ENCODE data around the gene LRRC26.
A peak's percentile ranks its signal among the peaks of the same experiment; 100 is the strongest.

Gene LRRC26

GRCh38 chr9:137198902-137199283 is 29.0 kb upstream of the LRRC26 start:
- no peak for DNase-seq

GRCh38 chr9:137198051-137198901 is 28.4 kb upstream of the LRRC26 start:
- DNase-seq: no peak

GRCh38 chr9:137195525-137196220 is 25.8 kb upstream of the LRRC26 start:
- no peak for DNase-seq

GRCh38 chr9:137194909-137195308 is 25.1 kb upstream of the LRRC26 start:
- no peak for DNase-seq

- no peak for DNase-seq
These were observed 24.5 kb upstream of the LRRC26 start for GRCh38 chr9:137194388-137194787.

- no peak for DNase-seq
These were observed 23.9 kb upstream of the LRRC26 start for GRCh38 chr9:137193771-137194170.

GRCh38 chr9:137192859-137193258 is 23.0 kb upstream of the LRRC26 start:
- no peak for DNase-seq

- no peak for DNase-seq
These were observed 22.6 kb upstream of the LRRC26 start for GRCh38 chr9:137192448-137192780.

- no peak for DNase-seq
These were observed 22.0 kb upstream of the LRRC26 start for GRCh38 chr9:137191691-137192447.

- DNase-seq: no peak
These were observed 21.4 kb upstream of the LRRC26 start for GRCh38 chr9:137191245-137191644.

- no peak for DNase-seq
These were observed 20.5 kb upstream of the LRRC26 start for GRCh38 chr9:137190315-137190856.

GRCh38 chr9:137189297-137190295 is 19.7 kb upstream of the LRRC26 start:
- DNase-seq: no peak

- DNase-seq: peak; percentile 94
These were observed 18.8 kb upstream of the LRRC26 start, which contains the start of the genes ANAPC2 and SSNA1 for GRCh38 chr9:137188490-137189296. ANAPC2 (minus strand) TSS chr9:137188560; CDS start chr9:137188532, 28 bp downstream. SSNA1 (plus strand) TSS chr9:137188676; CDS start chr9:137188727, 51 bp downstream.

GRCh38 chr9:137188086-137188489 is 18.2 kb upstream of the LRRC26 start:
- DNase-seq: no peak

GRCh38 chr9:137187386-137187785 is 17.5 kb upstream of the LRRC26 start:
- no peak for DNase-seq

- no peak for DNase-seq
These were observed 16.5 kb upstream of the LRRC26 start for GRCh38 chr9:137186385-137186784.

- DNase-seq: no peak
These were observed 16.1 kb upstream of the LRRC26 start for GRCh38 chr9:137185921-137186320.

- no peak for DNase-seq
These were observed 15.2 kb upstream of the LRRC26 start for GRCh38 chr9:137184881-137185660.

- DNase-seq: no peak
These were observed 14.2 kb upstream of the LRRC26 start for GRCh38 chr9:137183980-137184595.

- DNase-seq: no peak
These were observed 13.0 kb upstream of the LRRC26 start for GRCh38 chr9:137182836-137183235.

All from stimulated activated CD4-positive, alpha-beta T cell treated with anti-CD3 and anti-CD28 coated beads, Interleukin-15, amount 100 ng/mL, for 24 hours (primary cell).